HepG2 (cell line): ENCODE results near the gene GZF1. TPM values are rescaled to one million over a fixed set of nuclear protein-coding genes. Genes with fewer than 3 reads are reported as not detected.
A peak's percentile ranks its signal among the peaks of the same experiment; 100 is the strongest.

Experiments
- ATAC-seq: fragments of 200-7000 bp; cut with Tn5 transposase; 3 replicates; pipeline ENCODE4 v1.9.1; 2020; ENCODE audit warnings: mild to moderate bottlenecking, moderate library complexity
- BruUV-seq: library from RNA; stranded (reverse); fragments of 400-500 nt; replicated peaks from 2 replicates; lab custom pipeline; 2021; lab: Mats Ljungman, UMichigan
- CTCF ChIA-PET: fragments of 300-600 bp; formaldehyde crosslinking; extraction: SDS; loops from one replicate; lab custom pipeline; 2021; ENCODE audit warnings: low total read pairs, inconsistent platforms, low intra/inter-chr PET ratio; lab: Yijun Ruan, JAX
- POLR2A ChIA-PET: fragments of 350-600 bp; sonication (Branson Sonifier 250); formaldehyde crosslinking; loops from one replicate; lab custom pipeline; 2020; ENCODE audit warnings: antibody characterized with exemption, inconsistent platforms; lab: Yijun Ruan, JAX
- DNase-seq: peaks from one replicate; pipeline ENCODE4 v3.0.0-alpha.2; 2015; ENCODE audit warnings: low spot score
- FAIRE-seq: peaks from 3 replicates; lab custom pipeline; 2011; peaks lifted over from hg19 to GRCh38; lab: Jason Lieb, UNC
- H2AFZ ChIP-seq: one replicate; pipeline ENCODE4 v1.6.1; 2011; ENCODE audit warnings: low read length, inconsistent platforms
- H3K27ac ChIP-seq: fragments of 300-600 bp; 3 replicates; pipeline ENCODE4 v1.8.0; 2011; ENCODE audit warnings: mixed run types, mild to moderate bottlenecking, mixed read lengths, low read length, inconsistent platforms; ENCODE audit not compliant: insufficient read depth; ENCODE audit errors: extremely low read length
- H3K27me3 ChIP-seq, 2 experiments: fragments of 200-600 bp in 1 of 2; 2 replicates in 1 of 2; 3 replicates in 1 of 2; pipeline versions ENCODE4 v1.6.0 to v1.8.0; 2011; ENCODE audit warnings: low read length in 2 of 2, mild to moderate bottlenecking in 2 of 2, moderate library complexity in 2 of 2, inconsistent platforms in 1 of 2; ENCODE audit not compliant: insufficient read depth in 2 of 2, control insufficient read depth in 1 of 2
- H3K36me3 ChIP-seq, 2 experiments: fragments of 200-600 bp in 1 of 2; replicated peaks in 1 of 2; 2 replicates in 1 of 2; 3 replicates in 1 of 2; pipeline versions ENCODE4 v1.5.1 to v1.8.0; 2011; ENCODE audit warnings: low read length in 2 of 2, inconsistent platforms in 1 of 2; ENCODE audit not compliant: insufficient read depth in 2 of 2, control insufficient read depth in 1 of 2
- H3K4me1 ChIP-seq: 2 replicates; pipeline ENCODE4 v1.5.1; 2012; ENCODE audit warnings: low read length, inconsistent platforms; ENCODE audit not compliant: insufficient read depth
- H3K4me2 ChIP-seq: 2 replicates; pipeline ENCODE4 v1.6.0; 2011; ENCODE audit warnings: low read depth, low read length, inconsistent platforms
- H3K4me3 ChIP-seq, 3 experiments: fragments of 200-600 bp in 1 of 3; sonication (generic), shearing (Covaris generic) in 1 of 3; replicated peaks in 1 of 3; 2 replicates each; pipeline ENCODE4 v1.5.1; 2011 to 2016; ENCODE audit warnings: low read length in 3 of 3, inconsistent platforms in 2 of 3, low read depth in 2 of 3, mild to moderate bottlenecking in 2 of 3, control low read depth in 1 of 3, mixed read lengths in 1 of 3; ENCODE audit not compliant: insufficient read depth in 1 of 3
- H3K79me2 ChIP-seq: one replicate; pipeline ENCODE4 v1.6.1; 2011; ENCODE audit warnings: low read length, inconsistent platforms; ENCODE audit not compliant: insufficient read depth
- H3K9ac ChIP-seq: 2 replicates; pipeline ENCODE4 v1.6.0; 2011; ENCODE audit warnings: mild to moderate bottlenecking, low read depth, low read length, inconsistent platforms; ENCODE audit not compliant: insufficient read depth
- H3K9me3 ChIP-seq: 2 replicates; pipeline ENCODE4 v1.5.1; 2012; ENCODE audit warnings: mild to moderate bottlenecking, low read length
- H4K20me1 ChIP-seq: 2 replicates; pipeline ENCODE4 v1.6.0; 2011; ENCODE audit warnings: inconsistent platforms, mild to moderate bottlenecking, low read length, moderate library complexity; ENCODE audit not compliant: insufficient read depth
- AGO2 ChIP-seq: fragments of 200-400 bp; formaldehyde crosslinking; optimal IDR thresholded peaks from 2 replicates; pipeline ENCODE3; 2017; ENCODE audit warnings: mild to moderate bottlenecking, low read depth, low read length, moderate library complexity
- BCL6 ChIP-seq: IDR thresholded peaks from 2 replicates; pipeline ENCODE4 v1.6.1; 2016; ENCODE audit warnings: missing genetic modification reagents, missing compliant biosample characterization
- CBX1 ChIP-seq: IDR thresholded peaks from one replicate; pipeline ENCODE4 v1.6.1; 2016; ENCODE audit warnings: antibody characterized with exemption, low read depth
- HIVEP1 ChIP-seq: sonication (generic); formaldehyde crosslinking; IDR thresholded peaks from 2 replicates; pipeline ENCODE4 v1.4.0; 2020; ENCODE audit warnings: mild to moderate bottlenecking, missing genetic modification reagents
- HNF4G ChIP-seq, 2 experiments: sonication (generic) in 1 of 2; formaldehyde crosslinking in 1 of 2; IDR thresholded peaks; 2 replicates each; pipeline versions ENCODE4 v1.4.0 to v1.6.1; 2011 to 2020; ENCODE audit warnings: borderline replicate concordance in 2 of 2, low read depth in 2 of 2, mild to moderate bottlenecking in 2 of 2, low read length in 1 of 2, missing genetic modification reagents in 1 of 2, moderate library complexity in 1 of 2
- HNRNPL ChIP-seq: fragments of 200-400 bp; formaldehyde crosslinking; IDR thresholded peaks from 2 replicates; pipeline ENCODE4 v1.6.1; 2017; ENCODE audit warnings: mild to moderate bottlenecking, low read depth, low read length
- ZFYVE20 ChIP-seq: sonication (generic); formaldehyde crosslinking; IDR thresholded peaks from 2 replicates; pipeline ENCODE4 v1.8.0; 2023; ENCODE audit warnings: low read depth, mild to moderate bottlenecking, moderate library complexity, missing genetic modification reagents, borderline replicate concordance
- ZNF460 ChIP-seq: sonication (generic); formaldehyde crosslinking; IDR thresholded peaks from 2 replicates; pipeline ENCODE4 v1.5.1; 2020; ENCODE audit warnings: missing genetic modification reagents, mild to moderate bottlenecking, borderline replicate concordance
- ZNF615 ChIP-seq: sonication (generic); formaldehyde crosslinking; IDR thresholded peaks from 2 replicates; pipeline ENCODE4 v1.5.0; 2020; ENCODE audit warnings: mild to moderate bottlenecking, missing genetic modification reagents, borderline replicate concordance
- WGBS: methylation state at CpG from one replicate; pipeline ENCODE4 v1.1.6; 2017; ENCODE audit warnings: low lambda C conversion rate; 5-methylcytosine and 5-hydroxymethylcytosine counted together
- in situ Hi-C: cut with HindIII; loops from 2 replicates; pipeline ENCODE4 v1.10.0; 2017; ENCODE audit warnings: low pct_unique_long_range_greater_than_20kb; ENCODE audit not compliant: extremely low pct_ligation_motif_present
- intact Hi-C: fragments of 100-400 bp; cut with micrococcal nuclease; formaldehyde crosslinking; loops from one replicate; pipeline ENCODE4 v1.10.0; 2022; ENCODE audit not compliant: unreplicated experiment
- polyA plus RNA-seq, 8 experiments: library from polyadenylated mRNA; depleted of rRNA in 3 of 8; stranded (reverse) in 7 of 8; unstranded in 1 of 8; fragments of >200 nt; fragmentation: Illumina TruSeq in 4 of 8; extraction: Trizol in 4 of 8; gene quantifications; 2 replicates each; pipeline versions ENCODE4 v1.2.1 to v1.2.3, GENCODE V29; 2011 to 2016; ENCODE audit warnings: low read depth in 4 of 8, missing spikeins in 1 of 8, mixed read lengths in 1 of 8; ENCODE audit not compliant: insufficient read depth in 1 of 8
- total RNA-seq, 5 experiments: library from RNA; depleted of rRNA; stranded (reverse); fragments of >200 nt; fragmentation: Illumina TruSeq; extraction: Trizol; gene quantifications; 2 replicates each; pipeline ENCODE4 v1.2.3, GENCODE V29; 2016; ENCODE audit warnings: low read depth in 1 of 5
- TF ChIP-seq, protein P1 (sequence below): sonication (generic); formaldehyde crosslinking; IDR thresholded peaks from 2 replicates; pipeline ENCODE4 v1.5.0; 2020; ENCODE audit warnings: mild to moderate bottlenecking, missing genetic modification reagents, moderate library complexity
- TF ChIP-seq, protein P2 (sequence below): sonication (generic); formaldehyde crosslinking; IDR thresholded peaks from 2 replicates; pipeline ENCODE4 v1.4.0; 2020; ENCODE audit warnings: mild to moderate bottlenecking, missing genetic modification reagents
- TF ChIP-seq, protein P3 (sequence below): sonication (generic); formaldehyde crosslinking; IDR thresholded peaks from 2 replicates; pipeline ENCODE4 v1.4.0; 2020; ENCODE audit warnings: mild to moderate bottlenecking, missing genetic modification reagents
- TF ChIP-seq, protein P4 (sequence below): sonication (generic); formaldehyde crosslinking; IDR thresholded peaks from 2 replicates; pipeline ENCODE4 v1.5.1; 2020; ENCODE audit warnings: mild to moderate bottlenecking, missing genetic modification reagents, moderate library complexity

Gene GZF1
- total and polyA plus RNA-seq, 2 of the 13 experiments (the other 11 are each of a cell fraction or from before 2014, with no cell fraction given) = 16.9 to 26.0 TPM

DNA sequence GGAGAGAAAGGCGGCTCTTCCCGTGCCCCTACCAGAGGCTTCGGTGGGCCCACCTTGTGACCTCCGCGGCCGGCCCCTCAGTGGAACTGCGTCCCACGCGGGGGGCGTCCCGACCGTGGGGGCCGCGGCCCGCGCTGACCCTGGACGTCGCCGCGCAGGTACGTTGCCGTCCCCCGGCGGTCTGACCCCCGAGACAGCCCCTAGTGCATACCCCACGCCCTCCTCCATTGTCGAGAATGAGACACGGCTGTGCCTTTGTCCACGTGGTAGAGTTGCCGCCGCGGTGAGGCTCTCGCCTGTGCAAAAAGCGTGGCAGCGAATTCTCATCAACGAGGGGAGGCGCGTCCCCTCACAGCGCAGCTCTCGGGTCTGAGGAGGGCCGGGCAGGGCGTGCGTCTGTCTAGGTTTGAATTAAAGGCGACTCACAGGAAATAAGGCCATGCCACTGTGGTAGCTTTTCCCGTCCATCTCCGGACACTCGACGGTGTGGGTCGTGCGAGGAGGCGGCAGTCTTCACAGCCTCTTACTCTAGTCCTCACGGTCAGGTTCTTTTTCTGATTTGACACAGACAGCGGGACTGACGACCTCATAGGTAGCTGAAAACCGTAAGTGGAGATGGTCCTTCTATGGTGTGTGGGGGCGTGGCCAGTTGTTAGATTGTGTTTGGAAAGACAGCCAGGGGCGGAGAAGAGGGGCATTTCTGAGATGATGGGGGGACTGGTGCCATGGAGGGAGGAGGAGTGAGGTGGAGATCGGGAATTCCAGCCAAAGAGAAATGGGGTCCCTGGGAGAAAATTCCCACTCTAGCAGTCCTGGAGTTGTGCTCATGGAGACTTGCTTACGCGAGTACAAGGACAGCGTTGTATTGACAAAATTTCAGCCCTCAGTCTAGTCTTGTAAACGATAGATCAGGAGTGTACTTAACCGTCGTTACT lies 10.8 kb upstream of the GZF1 start (continued):
- TF ChIP-seq, protein P1, sequence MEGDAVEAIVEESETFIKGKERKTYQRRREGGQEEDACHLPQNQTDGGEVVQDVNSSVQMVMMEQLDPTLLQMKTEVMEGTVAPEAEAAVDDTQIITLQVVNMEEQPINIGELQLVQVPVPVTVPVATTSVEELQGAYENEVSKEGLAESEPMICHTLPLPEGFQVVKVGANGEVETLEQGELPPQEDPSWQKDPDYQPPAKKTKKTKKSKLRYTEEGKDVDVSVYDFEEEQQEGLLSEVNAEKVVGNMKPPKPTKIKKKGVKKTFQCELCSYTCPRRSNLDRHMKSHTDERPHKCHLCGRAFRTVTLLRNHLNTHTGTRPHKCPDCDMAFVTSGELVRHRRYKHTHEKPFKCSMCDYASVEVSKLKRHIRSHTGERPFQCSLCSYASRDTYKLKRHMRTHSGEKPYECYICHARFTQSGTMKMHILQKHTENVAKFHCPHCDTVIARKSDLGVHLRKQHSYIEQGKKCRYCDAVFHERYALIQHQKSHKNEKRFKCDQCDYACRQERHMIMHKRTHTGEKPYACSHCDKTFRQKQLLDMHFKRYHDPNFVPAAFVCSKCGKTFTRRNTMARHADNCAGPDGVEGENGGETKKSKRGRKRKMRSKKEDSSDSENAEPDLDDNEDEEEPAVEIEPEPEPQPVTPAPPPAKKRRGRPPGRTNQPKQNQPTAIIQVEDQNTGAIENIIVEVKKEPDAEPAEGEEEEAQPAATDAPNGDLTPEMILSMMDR (CRISPR knock-in tag) = peak; percentile 14; the same call in 1 of the 2 replicates
- TF ChIP-seq ZFYVE20 (CRISPR knock-in tag) (0 out of 2 replicates have a peak, but pooled peaks have one; percentile 81), HNF4G (IDR thresholded peaks at IDR 0.05; ENCODE audit: borderline replicate concordance, low read depth, low read length) (no peak), HNF4G (CRISPR knock-in tag; IDR thresholded peaks at IDR 0.05; ENCODE audit: borderline replicate concordance, low read depth) (0 out of 2 replicates have a peak, but pooled peaks have one; percentile 15)

DNA sequence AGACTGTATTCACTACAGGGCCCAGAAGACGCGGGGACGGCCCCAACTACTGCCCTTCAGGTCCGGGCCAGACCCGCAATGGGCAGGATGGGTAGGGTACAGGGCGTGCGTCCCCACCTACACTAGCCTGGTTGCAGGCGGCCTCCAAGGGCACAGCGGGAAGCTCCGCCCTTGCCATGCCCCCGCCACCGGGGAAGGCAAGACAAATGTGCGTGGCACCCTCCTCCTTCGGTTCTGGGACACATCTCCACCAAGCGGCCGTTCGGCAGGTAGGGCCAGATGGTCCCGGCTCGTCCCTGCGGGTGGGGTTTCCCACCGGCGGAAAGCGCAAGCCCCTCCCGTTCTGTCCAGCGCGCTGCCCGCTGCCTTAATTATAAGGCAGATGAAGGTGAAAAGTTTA lies 5.8 kb upstream of the GZF1 start:
- intact Hi-C loops = loop anchor here (5.0 to 10.0 kb wide), 2 partner anchors 844 to 941 kb away; no protein-coding TSS in a partner anchor
- FAIRE-seq (no peak), DNase-seq (no peak), ATAC-seq (no peak)
- Histone ChIP-seq H3K4me3 (no peak overlapping the region), H3K27ac (no peak overlapping the region), H3K79me2 (peaks cover 30% of the 10 kb centered on the region), H2AFZ (no peak overlapping the region), H3K27me3 (no peaks in the 10 kb centered on the region; a peak in 1 of 5 replicates), H3K9ac (no peak overlapping the region), H3K9me3 (no peaks in the 10 kb centered on the region), H3K4me1 (peaks cover 57% of the 10 kb centered on the region), H4K20me1 (peaks cover 11% of the 10 kb centered on the region), H3K36me3 (peaks cover 3 to 12% of the 10 kb centered on the region in 2 experiments; a peak in 4 of 5 replicates), H3K4me2 (no peak overlapping the region)
- in situ Hi-C loops = loop anchor here (10.0 kb wide), 1 partner anchor 781 kb away; no protein-coding TSS in a partner anchor
- WGBS = 97% methylated on average over 27 of the region's 27 CpGs
- no TSS peak for BruUV-seq
- ChIA-PET POLR2A (no interaction called here), CTCF (no interaction called here)
- TF ChIP-seq, protein P2, sequence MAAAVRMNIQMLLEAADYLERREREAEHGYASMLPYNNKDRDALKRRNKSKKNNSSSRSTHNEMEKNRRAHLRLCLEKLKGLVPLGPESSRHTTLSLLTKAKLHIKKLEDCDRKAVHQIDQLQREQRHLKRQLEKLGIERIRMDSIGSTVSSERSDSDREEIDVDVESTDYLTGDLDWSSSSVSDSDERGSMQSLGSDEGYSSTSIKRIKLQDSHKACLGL (CRISPR knock-in tag) = 0 out of 2 replicates have a peak, but pooled peaks have one; percentile 40
- TF ChIP-seq, protein P3, sequence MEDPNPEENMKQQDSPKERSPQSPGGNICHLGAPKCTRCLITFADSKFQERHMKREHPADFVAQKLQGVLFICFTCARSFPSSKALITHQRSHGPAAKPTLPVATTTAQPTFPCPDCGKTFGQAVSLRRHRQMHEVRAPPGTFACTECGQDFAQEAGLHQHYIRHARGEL (CRISPR knock-in tag) = 0 out of 2 replicates have a peak, but pooled peaks have one; percentile 22
- TF ChIP-seq ZNF460 (CRISPR knock-in tag) (no peak), HIVEP1 (CRISPR knock-in tag) (peak; percentile 52; the same call in 1 of the 2 replicates), CBX1 (no peak), AGO2 (peak; percentile 98), ZNF615 (CRISPR knock-in tag) (no peak), BCL6 (CRISPR knock-in tag) (no peak), HNRNPL (0 out of 2 replicates have a peak, but pooled peaks have one; percentile 57)
- TF ChIP-seq, protein P4, sequence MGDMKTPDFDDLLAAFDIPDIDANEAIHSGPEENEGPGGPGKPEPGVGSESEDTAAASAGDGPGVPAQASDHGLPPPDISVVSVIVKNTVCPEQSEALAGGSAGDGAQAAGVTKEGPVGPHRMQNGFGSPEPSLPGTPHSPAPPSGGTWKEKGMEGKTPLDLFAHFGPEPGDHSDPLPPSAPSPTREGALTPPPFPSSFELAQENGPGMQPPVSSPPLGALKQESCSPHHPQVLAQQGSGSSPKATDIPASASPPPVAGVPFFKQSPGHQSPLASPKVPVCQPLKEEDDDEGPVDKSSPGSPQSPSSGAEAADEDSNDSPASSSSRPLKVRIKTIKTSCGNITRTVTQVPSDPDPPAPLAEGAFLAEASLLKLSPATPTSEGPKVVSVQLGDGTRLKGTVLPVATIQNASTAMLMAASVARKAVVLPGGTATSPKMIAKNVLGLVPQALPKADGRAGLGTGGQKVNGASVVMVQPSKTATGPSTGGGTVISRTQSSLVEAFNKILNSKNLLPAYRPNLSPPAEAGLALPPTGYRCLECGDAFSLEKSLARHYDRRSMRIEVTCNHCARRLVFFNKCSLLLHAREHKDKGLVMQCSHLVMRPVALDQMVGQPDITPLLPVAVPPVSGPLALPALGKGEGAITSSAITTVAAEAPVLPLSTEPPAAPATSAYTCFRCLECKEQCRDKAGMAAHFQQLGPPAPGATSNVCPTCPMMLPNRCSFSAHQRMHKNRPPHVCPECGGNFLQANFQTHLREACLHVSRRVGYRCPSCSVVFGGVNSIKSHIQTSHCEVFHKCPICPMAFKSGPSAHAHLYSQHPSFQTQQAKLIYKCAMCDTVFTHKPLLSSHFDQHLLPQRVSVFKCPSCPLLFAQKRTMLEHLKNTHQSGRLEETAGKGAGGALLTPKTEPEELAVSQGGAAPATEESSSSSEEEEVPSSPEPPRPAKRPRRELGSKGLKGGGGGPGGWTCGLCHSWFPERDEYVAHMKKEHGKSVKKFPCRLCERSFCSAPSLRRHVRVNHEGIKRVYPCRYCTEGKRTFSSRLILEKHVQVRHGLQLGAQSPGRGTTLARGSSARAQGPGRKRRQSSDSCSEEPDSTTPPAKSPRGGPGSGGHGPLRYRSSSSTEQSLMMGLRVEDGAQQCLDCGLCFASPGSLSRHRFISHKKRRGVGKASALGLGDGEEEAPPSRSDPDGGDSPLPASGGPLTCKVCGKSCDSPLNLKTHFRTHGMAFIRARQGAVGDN (CRISPR knock-in tag) = peak; percentile 34; the same call in 1 of the 2 replicates
